K562 treated with DMSO at 1 percent for 12 hours (cell line): ENCODE data around the gene DDIT3. TPM values are rescaled to one million over a fixed set of nuclear protein-coding genes. Genes with fewer than 3 reads are reported as not detected.

Experiments
- total RNA-seq: library from RNA; unstranded; fragments of 300-600 nt; gene quantifications from 2 replicates; pipeline ENCODE4 v1.2.3, GENCODE V29; 2022; ENCODE audit not compliant: insufficient read depth

Gene DDIT3
- total RNA-seq: 211 and 237 TPM in 2 replicates

DNA sequence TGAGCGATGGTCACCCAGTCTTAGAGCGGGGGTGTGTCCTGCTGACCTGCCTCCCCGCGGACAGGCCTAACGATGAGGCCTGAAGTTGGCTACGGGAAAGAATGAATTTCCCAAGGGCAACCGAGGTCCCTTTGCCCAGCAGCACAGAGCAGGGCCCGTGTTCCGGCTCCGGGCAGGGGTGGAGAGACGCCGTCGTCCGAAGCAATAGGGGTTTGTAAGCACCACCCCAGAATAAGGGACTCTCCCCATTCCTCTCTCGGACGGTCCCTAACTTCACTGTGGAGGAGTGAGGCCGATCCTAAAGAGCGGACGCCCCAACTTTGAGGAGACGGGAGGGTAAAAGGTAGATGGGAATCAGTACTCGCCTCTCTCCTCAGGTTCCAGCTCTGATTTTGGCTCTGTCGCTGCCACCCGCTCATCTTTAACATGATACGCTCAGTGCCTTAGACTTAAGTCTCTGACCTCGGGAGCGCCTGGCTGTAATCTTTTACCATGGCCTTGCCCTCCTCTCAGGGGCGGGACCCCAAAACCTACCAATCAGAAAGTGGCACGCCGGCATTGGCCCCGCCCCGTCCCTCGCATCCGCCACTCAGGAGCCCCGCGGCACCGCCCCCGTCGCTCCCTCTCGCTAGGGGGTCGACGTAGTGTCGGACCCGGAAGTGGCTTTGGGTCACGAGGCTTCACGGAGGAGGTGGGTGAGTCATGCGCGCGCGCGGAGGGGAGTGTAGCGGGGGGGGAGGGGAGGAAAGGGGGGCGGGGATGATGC lies at the start of gene DDIT3:
DDIT3 (minus strand) TSS at position 462 of the 766 bp plus-strand sequence. CDS start 3,108 bp downstream, outside the sequence.

GRCh38 chr12:57549909-57550640 lies 29.8 kb upstream of the DDIT3 start, which contains the start of gene KIF5A:
KIF5A (plus strand) TSS chr12:57550044; CDS start chr12:57550272, 228 bp downstream.

DNA sequence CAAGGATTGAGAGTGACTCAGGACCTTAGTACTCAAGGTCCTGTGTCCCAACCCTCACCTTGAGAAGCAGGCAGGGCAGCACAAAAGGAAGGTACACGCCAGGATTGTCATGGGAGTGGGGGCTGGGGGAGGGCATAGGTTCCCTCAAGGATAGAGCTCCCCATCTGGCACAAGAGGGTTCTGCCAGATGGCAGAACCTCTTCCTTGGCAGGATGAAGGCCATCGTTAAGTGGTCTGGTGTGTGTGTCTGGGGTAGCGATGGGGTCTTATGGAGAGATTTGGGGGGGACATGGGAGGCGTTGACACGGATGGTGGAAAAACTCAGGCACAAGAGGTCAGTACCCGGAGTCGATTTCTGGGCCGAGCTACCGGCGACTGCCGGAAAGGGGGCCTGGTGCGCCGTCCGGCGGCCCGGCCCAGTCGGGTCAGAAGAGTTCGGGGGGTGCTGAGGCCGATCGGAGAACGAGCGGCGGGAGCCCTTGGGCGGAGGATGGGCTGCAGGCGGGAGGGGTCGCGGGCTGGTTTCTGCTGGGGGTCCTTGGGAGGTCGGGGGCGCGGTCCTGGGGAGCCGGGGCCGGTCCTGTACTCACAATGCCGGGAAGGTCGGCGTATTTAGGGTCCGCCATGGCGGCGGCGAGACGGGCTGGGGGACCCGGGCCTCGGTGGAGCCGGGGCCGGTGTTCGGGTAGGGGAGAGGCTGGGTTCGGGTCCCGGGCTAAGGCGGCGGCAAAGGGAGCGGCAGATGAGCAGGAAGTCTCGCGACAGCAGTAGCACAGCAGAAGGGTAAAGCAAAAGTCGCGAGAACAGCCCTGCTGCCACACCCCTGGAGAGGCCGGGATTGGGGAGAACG lies 26.3 kb upstream of the DDIT3 start, which contains the start of gene DCTN2:
DCTN2 (minus strand) TSS at position 755 of the 850 bp plus-strand sequence; CDS start at position 626, 129 bp downstream.

GRCh38 chr12:57522011-57522886 lies 1.9 kb upstream of the DDIT3 start, which contains the start of gene MBD6:
MBD6 (plus strand) TSS chr12:57522824; CDS start chr12:57524304, 1,480 bp downstream.

GRCh38 chr12:57487597-57488401 lies 32.5 kb downstream of the DDIT3 start, which contains the start of gene MARS1:
MARS1 (plus strand) TSS chr12:57488068; CDS start chr12:57488091, 23 bp downstream.

DNA sequence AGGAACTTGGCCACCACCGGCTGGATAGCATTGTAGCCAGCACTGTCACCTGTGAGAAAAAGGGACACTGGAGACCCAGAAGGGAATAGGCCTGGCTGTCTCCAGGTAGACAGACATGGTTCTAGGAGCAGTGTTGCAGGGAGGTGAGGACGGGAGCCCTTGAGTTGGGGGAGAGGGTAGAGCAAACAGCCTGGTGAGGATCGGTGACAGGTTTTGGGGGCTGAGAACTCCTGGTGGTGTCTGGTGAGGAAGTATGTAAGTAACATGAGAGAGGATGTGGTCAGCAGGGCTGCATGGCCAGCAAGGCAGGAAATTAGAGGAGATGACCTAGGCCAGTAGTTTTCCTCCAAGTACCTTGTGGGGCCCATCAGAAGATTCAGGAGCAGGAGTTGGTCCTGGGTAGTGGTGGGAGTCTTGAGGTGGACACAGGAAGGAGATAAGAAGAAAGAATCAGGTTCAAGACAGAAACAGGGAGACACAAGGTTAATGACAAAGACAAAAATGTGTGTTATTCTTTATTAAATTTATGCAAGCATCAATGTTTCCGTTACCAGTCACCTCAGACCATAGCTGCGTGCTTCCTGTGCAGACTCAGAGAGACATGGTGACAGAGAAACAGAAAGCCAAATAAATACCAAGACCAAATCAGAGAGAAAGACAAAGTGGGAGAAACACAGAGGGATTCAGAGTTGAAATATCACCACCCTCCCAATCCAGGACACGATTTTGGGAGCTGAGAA lies 40.8 kb downstream of the DDIT3 start, which contains the start of gene ARHGAP9:
ARHGAP9 (minus strand) TSS at position 491 of the 740 bp plus-strand sequence; CDS start at position 31, 460 bp downstream.

Other genes starting within 250 kb of the DDIT3 start
- gene R3HDM2, start 89.5 kb downstream of the DDIT3 start, total RNA-seq: 11.4 and 26.3 TPM in 2 replicates
- 0.97 TPM in 1 of 2 replicates, not detected in the other for gene INHBC, start 85.7 kb downstream of the DDIT3 start, total RNA-seq
- 44.7 and 60.8 TPM in 2 replicates for gene INHBE, start 65.2 kb downstream of the DDIT3 start, total RNA-seq
- 0.49 and 3.3 TPM in 2 replicates for gene GLI1, start 60.7 kb downstream of the DDIT3 start, total RNA-seq
- gene ARHGAP9, start 40.6 kb downstream of the DDIT3 start, total RNA-seq: 7.4 and 10.8 TPM in 2 replicates
- 373 and 994 TPM in 2 replicates for gene MARS1, start 32.4 kb downstream of the DDIT3 start, total RNA-seq
- gene MBD6, start 2.3 kb upstream of the DDIT3 start, total RNA-seq: 9.5 and 30.4 TPM in 2 replicates
- gene DCTN2, start 26.7 kb upstream of the DDIT3 start, total RNA-seq: 159 and 198 TPM in 2 replicates
- 2.2 and 13.9 TPM in 2 replicates for gene KIF5A, start 29.5 kb upstream of the DDIT3 start, total RNA-seq
- gene PIP4K2C, start 70.7 kb upstream of the DDIT3 start, total RNA-seq: 14.9 and 38.4 TPM in 2 replicates
- gene DTX3, start 84.3 kb upstream of the DDIT3 start, total RNA-seq: not detected in 2 replicates
- 8.4 and 14.2 TPM in 2 replicates for gene ARHGEF25, start 90.9 kb upstream of the DDIT3 start, total RNA-seq
- 19.6 and 67.1 TPM in 2 replicates for gene B4GALNT1, start 112.7 kb upstream of the DDIT3 start, total RNA-seq
- 231 and 291 TPM in 2 replicates for gene OS9, start 173.6 kb upstream of the DDIT3 start, total RNA-seq
- 0.82 TPM in 1 of 2 replicates, not detected in the other for gene AGAP2, start 218.2 kb upstream of the DDIT3 start, total RNA-seq
- gene TSPAN31, start 224.5 kb upstream of the DDIT3 start, total RNA-seq: 8.0 and 16.3 TPM in 2 replicates
- gene CDK4, start 231.8 kb upstream of the DDIT3 start, total RNA-seq: 148 and 190 TPM in 2 replicates
- gene MARCHF9, start 234.6 kb upstream of the DDIT3 start, total RNA-seq: 10.6 and 12.2 TPM in 2 replicates
- gene CYP27B1, start 246.6 kb upstream of the DDIT3 start, total RNA-seq: 0.65 and 0.74 TPM in 2 replicates